Neuronal stem cell (in vitro differentiated cells): ENCODE results near the gene PCSK7.
"Not testable (repeated sequence)": the region's sequence is repeated elsewhere in the genome, so short reads cannot be mapped to it uniquely, and the experiment has no call there.

Experiments
- DNase-seq: peaks from one replicate; pipeline ENCODE4 v3.0.0-alpha.2; 2013; ENCODE audit warnings: low spot score
- H2AFZ ChIP-seq: one replicate; pipeline ENCODE4 v1.6.1; 2013; ENCODE audit warnings: mild to moderate bottlenecking, low read length, inconsistent platforms
- H2AK5ac ChIP-seq: 2 replicates; pipeline ENCODE4 v1.6.1; 2013; ENCODE audit warnings: low read depth, mild to moderate bottlenecking, inconsistent platforms, low read length, moderate library complexity, mixed read lengths
- H2BK120ac ChIP-seq: 2 replicates; pipeline ENCODE4 v1.6.1; 2013; ENCODE audit warnings: low read depth, mild to moderate bottlenecking, inconsistent platforms, low read length, moderate library complexity, mixed read lengths
- H2BK12ac ChIP-seq: one replicate; pipeline ENCODE4 v1.6.1; 2013; ENCODE audit warnings: low read length, inconsistent platforms
- H2BK15ac ChIP-seq: 2 replicates; pipeline ENCODE4 v1.6.1; 2013; ENCODE audit warnings: mild to moderate bottlenecking, low read length, inconsistent platforms, mixed read lengths
- H2BK5ac ChIP-seq: one replicate; pipeline ENCODE4 v1.6.1; 2013; ENCODE audit warnings: inconsistent platforms, mild to moderate bottlenecking, low read length, moderate library complexity
- H3K14ac ChIP-seq: one replicate; pipeline ENCODE4 v1.6.1; 2013; ENCODE audit warnings: low read length, inconsistent platforms
- H3K18ac ChIP-seq: 2 replicates; pipeline ENCODE4 v1.6.1; 2013; ENCODE audit warnings: low read length, inconsistent platforms
- H3K23ac ChIP-seq: 2 replicates; pipeline ENCODE4 v1.6.1; 2013; ENCODE audit warnings: low read depth, mild to moderate bottlenecking, mixed read lengths, low read length, inconsistent platforms; ENCODE audit not compliant: poor library complexity
- H3K27ac ChIP-seq: replicated peaks from 3 replicates; pipeline ENCODE4 v1.5.1; 2013; ENCODE audit warnings: low read length, inconsistent platforms
- H3K27me3 ChIP-seq, 3 experiments: 2 replicates each; pipeline ENCODE4 v1.6.1; 2013; ENCODE audit warnings: low read length in 3 of 3, mild to moderate bottlenecking in 2 of 3, inconsistent platforms in 1 of 3, low read depth in 1 of 3, mixed read lengths in 1 of 3, moderate library complexity in 1 of 3; ENCODE audit not compliant: control insufficient read depth in 3 of 3, insufficient read depth in 3 of 3
- H3K36me3 ChIP-seq, 2 donors: replicated peaks in 1 of 2; 2 replicates each; pipeline ENCODE4 v1.6.1; 2013; ENCODE audit warnings: low read length in 2 of 2; ENCODE audit not compliant: control insufficient read depth in 2 of 2, insufficient read depth in 2 of 2
- H3K4ac ChIP-seq: 2 replicates; pipeline ENCODE4 v1.6.1; 2013; ENCODE audit warnings: inconsistent platforms, mild to moderate bottlenecking, low read length, moderate library complexity
- H3K4me1 ChIP-seq, 2 donors: 1 replicate in 1 of 2; 2 replicates in 1 of 2; pipeline ENCODE4 v1.6.1; 2013; ENCODE audit warnings: low read length in 2 of 2, low read depth in 1 of 2; ENCODE audit not compliant: control insufficient read depth in 2 of 2, insufficient read depth in 1 of 2
- H3K4me2 ChIP-seq: one replicate; pipeline ENCODE4 v1.6.1; 2013; ENCODE audit warnings: mild to moderate bottlenecking, low read length, inconsistent platforms; ENCODE audit not compliant: insufficient read depth, poor library complexity, severe bottlenecking
- H3K4me3 ChIP-seq, 2 donors: 2 replicates each; pipeline ENCODE4 v1.5.1; 2013; ENCODE audit warnings: low read length in 2 of 2, mild to moderate bottlenecking in 2 of 2, inconsistent platforms in 1 of 2, moderate library complexity in 1 of 2
- H3K79me1 ChIP-seq: one replicate; pipeline ENCODE4 v1.6.1; 2013; ENCODE audit warnings: low read depth, mild to moderate bottlenecking, inconsistent platforms, low read length, moderate library complexity
- H3K9ac ChIP-seq: one replicate; pipeline ENCODE4 v1.6.1; 2013; ENCODE audit warnings: mild to moderate bottlenecking, low read depth, low read length, inconsistent platforms; ENCODE audit not compliant: poor library complexity
- H3K9me3 ChIP-seq, 2 donors: replicated peaks in 1 of 2; 2 replicates each; pipeline versions ENCODE3 to v1.6.1; 2013; ENCODE audit warnings: low read length in 2 of 2, mild to moderate bottlenecking in 2 of 2, inconsistent platforms in 1 of 2, low read depth in 1 of 2, mixed read lengths in 1 of 2, moderate library complexity in 1 of 2; ENCODE audit not compliant: control insufficient read depth in 2 of 2, insufficient read depth in 1 of 2
- H4K8ac ChIP-seq: one replicate; pipeline ENCODE4 v1.6.1; 2013; ENCODE audit warnings: low read depth, mild to moderate bottlenecking, inconsistent platforms, low read length, moderate library complexity
- H4K91ac ChIP-seq: one replicate; pipeline ENCODE4 v1.6.1; 2013; ENCODE audit warnings: low read length, low read depth, mild to moderate bottlenecking, inconsistent platforms; ENCODE audit not compliant: poor library complexity
- WGBS, 2 donors: extraction: QIAGEN DNeasy Blood & Tissue Kit; methylation state at CpG; one replicate each; pipeline ENCODE4 v1.1.7; 2013; ENCODE audit warnings: missing lambda C conversion rate in 2 of 2, mixed read lengths in 1 of 2; ENCODE audit not compliant: insufficient read length in 2 of 2, insufficient replicate concordance in 1 of 2; ENCODE audit errors: extremely low coverage in 2 of 2; 5-methylcytosine and 5-hydroxymethylcytosine counted together

The PCSK7 gene

GRCh38 chr11:117208710-117209109 is 23.2 kb downstream of the PCSK7 start:
- H4K8ac ChIP-seq, H3K9me3 ChIP-seq, H3K9ac ChIP-seq, H2BK12ac ChIP-seq, H3K4ac ChIP-seq, H4K91ac ChIP-seq, H3K23ac ChIP-seq, H2BK120ac ChIP-seq, H2BK5ac ChIP-seq, H3K14ac ChIP-seq, H3K4me2 ChIP-seq, H3K4me1 ChIP-seq, H3K27ac ChIP-seq, H3K79me1 ChIP-seq, H3K27me3 ChIP-seq, DNase-seq, H2AFZ ChIP-seq, H3K18ac ChIP-seq, H2AK5ac ChIP-seq, H3K4me3 ChIP-seq, H2BK15ac ChIP-seq: not testable (repeated sequence)
- WGBS, 2 donors, result no CpG with 5 or more reads among the region's 13 CpGs
- peaks cover 12 to 30% of the 10 kb centered on the region in 2 donors for H3K36me3 ChIP-seq

- peaks cover 19 to 20% of the 10 kb centered on the region in 2 donors for H3K36me3 ChIP-seq
- not testable (repeated sequence) for H3K27ac ChIP-seq, H3K79me1 ChIP-seq, H2BK15ac ChIP-seq, H4K91ac ChIP-seq, H2BK5ac ChIP-seq, H3K4me3 ChIP-seq, DNase-seq, H4K8ac ChIP-seq, H3K27me3 ChIP-seq, H3K23ac ChIP-seq, H3K4ac ChIP-seq, H2BK12ac ChIP-seq, H2AK5ac ChIP-seq, H3K4me2 ChIP-seq, H3K9ac ChIP-seq, H2BK120ac ChIP-seq, H3K18ac ChIP-seq, H3K14ac ChIP-seq, H3K9me3 ChIP-seq, H2AFZ ChIP-seq, H3K4me1 ChIP-seq
- WGBS, 2 donors, result no CpG with 5 or more reads among the region's 5 CpGs
These were observed 24.4 kb downstream of the PCSK7 start for GRCh38 chr11:117207481-117207880.

GRCh38 chr11:117206859-117207258 is 25.0 kb downstream of the PCSK7 start:
- not testable (repeated sequence) for H3K9me3 ChIP-seq, H2BK120ac ChIP-seq, H3K4me1 ChIP-seq, H2BK15ac ChIP-seq, H3K14ac ChIP-seq, H3K4me3 ChIP-seq, H3K27me3 ChIP-seq, H4K91ac ChIP-seq, H3K18ac ChIP-seq, H2AFZ ChIP-seq, DNase-seq, H4K8ac ChIP-seq, H3K27ac ChIP-seq, H2BK12ac ChIP-seq, H3K4ac ChIP-seq, H3K9ac ChIP-seq, H2AK5ac ChIP-seq, H3K4me2 ChIP-seq, H3K23ac ChIP-seq, H3K79me1 ChIP-seq, H2BK5ac ChIP-seq
- no CpG with 5 or more reads among the region's 11 CpGs for WGBS, 2 donors
- H3K36me3 ChIP-seq, result peaks cover 19% of the 10 kb centered on the region in 2 donors

- DNase-seq, H3K18ac ChIP-seq, H3K27ac ChIP-seq, H3K9me3 ChIP-seq, H2AK5ac ChIP-seq, H3K14ac ChIP-seq, H3K27me3 ChIP-seq, H3K9ac ChIP-seq, H4K91ac ChIP-seq, H2BK12ac ChIP-seq, H2BK5ac ChIP-seq, H2AFZ ChIP-seq, H3K4me2 ChIP-seq, H3K4ac ChIP-seq, H3K4me1 ChIP-seq, H4K8ac ChIP-seq, H2BK120ac ChIP-seq, H3K4me3 ChIP-seq, H2BK15ac ChIP-seq, H3K79me1 ChIP-seq, H3K23ac ChIP-seq: not testable (repeated sequence)
- peaks cover 16 to 19% of the 10 kb centered on the region in 2 donors for H3K36me3 ChIP-seq
- no CpG with 5 or more reads among the region's 8 CpGs for WGBS, 2 donors
These were observed 25.8 kb downstream of the PCSK7 start for GRCh38 chr11:117206111-117206510.
